Right atrium auricular region (tissue), 2 donors: ENCODE data around the gene CBX5. TPM values are rescaled to one million over a fixed set of nuclear protein-coding genes. Genes with fewer than 3 reads are reported as not detected.
A peak's percentile ranks its signal among the peaks of the same experiment; 100 is the strongest.
"Not testable (repeated sequence)": the region's sequence is repeated elsewhere in the genome, so short reads cannot be mapped to it uniquely, and the experiment has no call there.

ENCODE experiments used
- DNase-seq: peaks from one replicate; pipeline ENCODE4 v3.0.0-alpha.2; 2019; ENCODE audit warnings: low spot score
- H3K27ac ChIP-seq, 2 donors: fragments of 200-600 bp; sonication (generic); 1 replicate in 1 of 2; 2 replicates in 1 of 2; pipeline ENCODE4 v1.5.1; 2016 to 2019
- H3K27me3 ChIP-seq, 2 donors: fragments of 200-600 bp; sonication (generic); one replicate each; pipeline versions ENCODE4 v1.5.1 to v1.6.0; 2017 to 2019
- H3K36me3 ChIP-seq: fragments of 200-600 bp; sonication (generic); one replicate; pipeline ENCODE4 v1.5.1; 2016
- H3K4me1 ChIP-seq, 2 donors: fragments of 200-600 bp; sonication (generic); one replicate each; pipeline versions ENCODE4 v1.5.1 to v1.6.0; 2017 to 2019
- H3K4me3 ChIP-seq, 2 donors: fragments of 200-600 bp; sonication (generic); 1 replicate in 1 of 2; 2 replicates in 1 of 2; pipeline ENCODE4 v1.5.1; 2017 to 2019; ENCODE audit warnings: mild to moderate bottlenecking in 1 of 2, moderate library complexity in 1 of 2
- H3K9me3 ChIP-seq, 2 donors: fragments of 200-600 bp; sonication (generic); one replicate each; pipeline ENCODE4 v1.5.1; 2019
- total RNA-seq, 2 donors: library from RNA; depleted of rRNA; stranded (reverse); fragments of >200 nt; gene quantifications; one replicate each; pipeline ENCODE4 v1.1.0, GENCODE V29; 2016
- TF ChIP-seq, protein P1 (sequence below), 2 donors: fragments of 200-600 bp; sonication (generic); IDR thresholded peaks; one replicate each; pipeline ENCODE4 v1.5.1; 2019; ENCODE audit warnings: antibody characterized with exemption in 2 of 2

Gene CBX5
- total RNA-seq, 2 donors from 2014 or later = 33.0 to 33.9 TPM

GRCh38 chr12:54286042-54287030 is 6.4 kb upstream of the CBX5 start:
- DNase-seq = no peak
- Histone ChIP-seq H3K4me1 (peaks cover 3 to 57% of the 10 kb centered on the region in 2 donors), H3K27ac (no peak overlapping the region), H3K9me3 (no peaks in the 10 kb centered on the region), H3K27me3 (no peaks in the 10 kb centered on the region), H3K4me3 (no peak overlapping the region), H3K36me3 (peaks cover 74% of the 10 kb centered on the region)
- TF ChIP-seq, protein P1, sequence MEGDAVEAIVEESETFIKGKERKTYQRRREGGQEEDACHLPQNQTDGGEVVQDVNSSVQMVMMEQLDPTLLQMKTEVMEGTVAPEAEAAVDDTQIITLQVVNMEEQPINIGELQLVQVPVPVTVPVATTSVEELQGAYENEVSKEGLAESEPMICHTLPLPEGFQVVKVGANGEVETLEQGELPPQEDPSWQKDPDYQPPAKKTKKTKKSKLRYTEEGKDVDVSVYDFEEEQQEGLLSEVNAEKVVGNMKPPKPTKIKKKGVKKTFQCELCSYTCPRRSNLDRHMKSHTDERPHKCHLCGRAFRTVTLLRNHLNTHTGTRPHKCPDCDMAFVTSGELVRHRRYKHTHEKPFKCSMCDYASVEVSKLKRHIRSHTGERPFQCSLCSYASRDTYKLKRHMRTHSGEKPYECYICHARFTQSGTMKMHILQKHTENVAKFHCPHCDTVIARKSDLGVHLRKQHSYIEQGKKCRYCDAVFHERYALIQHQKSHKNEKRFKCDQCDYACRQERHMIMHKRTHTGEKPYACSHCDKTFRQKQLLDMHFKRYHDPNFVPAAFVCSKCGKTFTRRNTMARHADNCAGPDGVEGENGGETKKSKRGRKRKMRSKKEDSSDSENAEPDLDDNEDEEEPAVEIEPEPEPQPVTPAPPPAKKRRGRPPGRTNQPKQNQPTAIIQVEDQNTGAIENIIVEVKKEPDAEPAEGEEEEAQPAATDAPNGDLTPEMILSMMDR (IDR thresholded peaks at IDR 0.05) = no peak

DNA sequence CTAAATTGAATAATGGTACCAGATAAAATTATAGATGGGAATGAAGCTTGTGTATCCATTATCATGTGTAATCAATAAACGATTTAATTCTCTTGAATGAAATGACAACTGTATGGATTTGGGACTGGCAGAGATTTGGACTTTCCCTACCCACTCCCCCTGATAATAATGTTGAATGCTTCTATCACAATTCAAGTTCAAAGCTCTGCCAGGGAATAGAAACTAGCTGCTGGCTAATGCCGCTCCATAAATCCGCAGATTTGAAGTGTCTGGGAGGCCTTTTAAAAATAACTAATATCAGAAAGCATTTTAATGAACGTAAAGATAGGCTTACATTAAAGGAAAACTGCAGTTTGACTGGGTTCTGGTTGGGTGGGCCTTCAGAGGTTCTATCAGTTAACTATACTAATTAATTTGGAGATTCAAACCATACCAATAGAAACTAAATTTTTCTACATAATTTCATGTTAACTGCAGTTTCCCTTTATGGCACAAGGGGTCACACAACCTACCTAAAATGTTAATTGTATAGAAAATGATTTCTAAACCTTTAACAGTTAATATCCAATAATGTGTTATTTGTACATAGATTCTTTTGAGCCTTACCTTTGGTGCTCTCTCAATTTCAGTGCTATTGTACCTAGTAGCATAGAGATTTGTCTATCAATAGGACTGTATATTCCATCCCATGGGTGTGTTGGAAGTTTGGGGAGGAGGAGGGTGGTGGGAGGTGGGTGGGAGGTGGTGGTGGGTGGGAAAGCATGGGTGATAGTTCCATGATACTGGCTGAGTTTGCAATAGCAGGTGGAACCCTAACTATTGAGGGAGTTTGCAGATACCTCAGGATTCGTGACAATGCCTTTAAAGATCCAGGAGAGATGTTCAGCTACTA is 5.5 kb upstream of the CBX5 start:
- Histone ChIP-seq H3K9me3 (no peaks in the 10 kb centered on the region), H3K27me3 (no peaks in the 10 kb centered on the region), H3K27ac (no peak overlapping the region), H3K4me1 (peaks cover 3 to 60% of the 10 kb centered on the region in 2 donors), H3K36me3 (peaks cover 76% of the 10 kb centered on the region), H3K4me3 (no peak overlapping the region)
- DNase-seq = no peak
- TF ChIP-seq, protein P1 (IDR thresholded peaks at IDR 0.05) = peak in 1 of 2 donors; percentile 30

DNA sequence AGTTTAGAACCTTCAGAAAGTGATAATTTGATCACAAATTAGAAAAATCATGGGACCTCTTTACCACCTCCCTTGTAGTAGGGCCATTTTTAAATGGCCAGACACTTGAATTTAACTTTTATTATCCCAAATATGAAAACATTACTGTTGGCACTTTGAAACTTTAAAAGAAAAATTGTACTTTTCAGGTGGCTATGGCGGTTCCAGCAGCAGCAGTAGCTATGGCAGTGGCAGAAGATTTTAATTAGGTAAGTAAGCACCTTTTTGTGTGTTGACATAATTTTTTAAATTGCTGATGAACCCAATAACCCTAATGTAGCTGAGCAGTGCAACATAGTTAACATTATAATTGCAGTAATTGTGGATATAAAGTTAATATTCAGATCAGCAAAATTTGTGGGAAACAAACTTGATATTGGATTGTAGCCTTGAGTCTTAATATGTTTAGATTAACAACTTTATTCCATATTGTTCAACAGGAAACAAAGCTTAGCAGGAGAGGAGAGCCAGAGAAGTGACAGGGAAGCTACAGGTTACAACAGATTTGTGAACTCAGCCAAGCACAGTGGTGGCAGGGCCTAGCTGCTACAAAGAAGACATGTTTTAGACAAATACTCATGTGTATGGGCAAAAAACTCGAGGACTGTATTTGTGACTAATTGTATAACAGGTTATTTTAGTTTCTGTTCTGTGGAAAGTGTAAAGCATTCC is 4.3 kb upstream of the CBX5 start:
- DNase-seq, H3K4me3 ChIP-seq, H3K27ac ChIP-seq, H3K27me3 ChIP-seq, H3K9me3 ChIP-seq: not testable (repeated sequence)
- Histone ChIP-seq H3K4me1 (peaks cover 3 to 60% of the 10 kb centered on the region in 2 donors), H3K36me3 (peaks cover 76% of the 10 kb centered on the region)

DNA sequence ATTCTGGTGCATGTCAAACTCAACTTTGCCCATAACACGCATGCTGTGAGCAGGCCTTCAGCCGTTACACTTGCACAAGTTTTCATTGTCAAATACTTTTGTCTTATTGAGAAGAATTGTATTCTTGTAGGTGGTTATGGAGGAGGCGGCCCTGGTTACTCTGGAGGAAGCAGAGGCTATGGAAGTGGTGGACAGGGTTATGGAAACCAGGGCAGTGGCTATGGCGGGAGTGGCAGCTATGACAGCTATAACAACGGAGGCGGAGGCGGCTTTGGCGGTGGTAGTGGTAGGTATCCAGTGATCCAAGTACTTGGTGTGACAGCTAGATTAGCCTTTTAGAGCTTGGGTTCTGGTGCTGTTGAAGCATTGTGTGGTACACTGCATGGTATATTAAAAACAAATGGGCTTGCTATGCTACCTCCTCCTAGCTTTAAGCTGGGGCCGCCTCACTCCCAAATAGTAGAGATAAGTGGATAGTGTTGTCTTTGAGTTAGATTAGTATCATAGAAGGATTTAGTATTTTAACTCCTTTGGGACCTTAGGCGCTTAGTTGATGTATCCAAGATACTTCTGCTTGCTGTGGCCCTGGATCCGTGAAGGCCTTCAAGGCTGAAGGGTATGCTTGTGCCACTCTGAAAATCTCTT is 3.1 kb upstream of the CBX5 start:
- Histone ChIP-seq H3K27me3 (no peaks in the 10 kb centered on the region), H3K4me3 (peak overlapping the region; percentile 5 to 12), H3K4me1 (peaks cover 3 to 70% of the 10 kb centered on the region in 2 donors), H3K27ac (no peak overlapping the region), H3K9me3 (no peaks in the 10 kb centered on the region), H3K36me3 (peaks cover 68% of the 10 kb centered on the region)
- TF ChIP-seq, protein P1 (IDR thresholded peaks at IDR 0.05) = no peak
- no peak for DNase-seq

GRCh38 chr12:54281694-54282093 is 1.8 kb upstream of the CBX5 start:
- Histone ChIP-seq H3K4me1 (peaks cover 3 to 77% of the 10 kb centered on the region in 2 donors), H3K4me3 (peak overlapping the region; percentile 75 to 87), H3K36me3 (peaks cover 54% of the 10 kb centered on the region), H3K27ac (peak overlapping the region; percentile 96)
- not testable (repeated sequence) for H3K27me3 ChIP-seq, H3K9me3 ChIP-seq, DNase-seq

- not testable (repeated sequence) for H3K9me3 ChIP-seq, H3K27me3 ChIP-seq, DNase-seq
- peak overlapping the region; percentile 75 to 87 for H3K4me3 ChIP-seq
- peaks cover 3 to 73% of the 10 kb centered on the region in 2 donors for H3K4me1 ChIP-seq
- peak overlapping the region; percentile 96 for H3K27ac ChIP-seq
- H3K36me3 ChIP-seq = peaks cover 50% of the 10 kb centered on the region
These were observed 1.3 kb upstream of the CBX5 start for GRCh38 chr12:54281261-54281638.
